HG02759 (cell line): ENCODE results near the gene PRTN3.

Source experiments
- ATAC-seq: cut with Tn5 transposase; IDR thresholded peaks from one replicate; pipeline ENCODE4 v1.9.1; 2021; ENCODE audit warnings: mild to moderate bottlenecking, moderate library complexity; ENCODE audit not compliant: unreplicated experiment

The PRTN3 gene

GRCh38 chr19:803099-803561 is 37.7 kb upstream of the PRTN3 start:
- no peak for ATAC-seq

- ATAC-seq = no peak
These were observed 36.9 kb upstream of the PRTN3 start for GRCh38 chr19:803686-804418.

- ATAC-seq = no peak
These were observed 36.2 kb upstream of the PRTN3 start for GRCh38 chr19:804419-805165.

GRCh38 chr19:805166-805551 is 35.6 kb upstream of the PRTN3 start:
- no peak for ATAC-seq

DNA sequence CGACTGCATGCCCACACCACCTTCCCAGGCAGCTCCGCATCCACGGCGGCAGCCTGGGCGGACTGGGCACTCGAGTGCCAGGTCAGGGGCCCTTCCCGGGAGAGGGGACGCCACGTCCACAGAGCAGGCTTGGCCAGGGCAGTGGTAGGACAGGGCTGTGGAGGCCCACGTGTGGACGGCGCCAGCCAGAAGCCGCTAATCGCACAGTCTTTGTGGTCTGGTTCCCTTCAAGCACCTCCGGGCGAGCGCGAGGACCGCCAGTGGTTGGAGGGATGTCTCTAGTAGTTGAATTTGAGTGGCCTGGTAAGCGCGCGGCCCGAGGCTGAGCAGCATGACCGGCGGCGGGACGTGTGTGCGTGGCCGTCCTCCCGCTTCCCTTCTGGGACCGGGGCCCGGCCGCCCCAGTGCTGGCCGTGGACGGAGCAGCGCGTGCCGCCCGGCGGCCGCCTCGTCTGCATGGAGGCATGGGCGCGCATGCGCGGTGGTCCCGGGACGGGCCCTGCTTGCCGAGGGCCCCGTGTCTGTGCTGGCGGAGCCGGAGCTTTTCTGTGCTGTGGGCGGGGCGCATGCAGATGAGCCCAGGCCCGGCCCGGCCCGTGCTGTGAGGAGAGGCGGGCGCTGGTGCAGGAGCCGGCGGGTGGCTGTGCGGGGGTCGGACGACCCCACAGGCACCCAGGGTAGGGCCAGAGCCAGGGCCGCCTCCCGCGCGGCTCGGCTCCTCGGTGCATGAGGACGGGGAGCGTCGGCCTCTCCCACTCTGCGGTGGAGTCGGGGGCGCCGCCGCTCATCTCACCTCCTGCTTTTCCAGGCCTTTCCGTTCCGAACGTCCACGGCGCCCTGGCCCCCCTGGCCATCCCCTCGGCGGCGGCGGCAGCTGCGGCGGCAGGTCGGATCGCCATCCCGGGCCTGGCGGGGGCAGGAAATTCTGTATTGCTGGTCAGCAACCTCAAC is 34.9 kb upstream of the PRTN3 start:
- ATAC-seq = no peak

- ATAC-seq = no peak
These were observed 33.9 kb upstream of the PRTN3 start for GRCh38 chr19:806815-807421.

GRCh38 chr19:807627-808422 is 33.0 kb upstream of the PRTN3 start:
- ATAC-seq = no peak

DNA sequence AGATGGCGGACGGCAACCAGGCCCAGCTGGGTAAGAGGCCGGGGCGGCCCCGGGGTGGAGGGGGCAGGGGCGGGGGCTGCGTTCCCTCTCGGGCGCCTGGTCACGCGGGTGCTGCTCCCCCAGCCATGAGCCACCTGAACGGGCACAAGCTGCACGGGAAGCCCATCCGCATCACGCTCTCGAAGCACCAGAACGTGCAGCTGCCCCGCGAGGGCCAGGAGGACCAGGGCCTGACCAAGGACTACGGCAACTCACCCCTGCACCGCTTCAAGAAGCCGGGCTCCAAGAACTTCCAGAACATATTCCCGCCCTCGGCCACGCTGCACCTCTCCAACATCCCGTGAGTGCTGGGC is 32.4 kb upstream of the PRTN3 start:
- no peak for ATAC-seq

- no peak for ATAC-seq
These were observed 30.5 kb upstream of the PRTN3 start for GRCh38 chr19:810077-810855.

DNA sequence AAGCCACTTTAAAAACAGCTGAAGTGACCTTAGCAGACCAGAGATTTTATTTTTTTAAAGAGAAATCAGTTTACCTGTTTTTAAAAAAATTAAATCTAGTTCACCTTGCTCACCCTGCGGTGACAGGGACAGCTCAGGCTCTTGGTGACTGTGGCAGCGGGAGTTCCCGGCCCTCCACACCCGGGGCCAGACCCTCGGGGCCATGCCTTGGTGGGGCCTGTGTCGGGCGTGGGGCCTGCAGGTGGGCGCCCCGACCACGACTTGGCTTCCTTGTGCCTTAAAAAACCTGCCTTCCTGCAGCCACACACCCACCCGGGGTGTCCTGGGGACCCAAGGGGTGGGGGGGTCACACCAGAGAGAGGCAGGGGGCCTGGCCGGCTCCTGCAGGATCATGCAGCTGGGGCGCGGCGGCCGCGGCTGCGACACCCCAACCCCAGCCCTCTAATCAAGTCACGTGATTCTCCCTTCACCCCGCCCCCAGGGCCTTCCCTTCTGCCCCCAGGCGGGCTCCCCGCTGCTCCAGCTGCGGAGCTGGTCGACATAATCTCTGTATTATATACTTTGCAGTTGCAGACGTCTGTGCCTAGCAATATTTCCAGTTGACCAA is 29.8 kb upstream of the PRTN3 start:
- no peak for ATAC-seq

DNA sequence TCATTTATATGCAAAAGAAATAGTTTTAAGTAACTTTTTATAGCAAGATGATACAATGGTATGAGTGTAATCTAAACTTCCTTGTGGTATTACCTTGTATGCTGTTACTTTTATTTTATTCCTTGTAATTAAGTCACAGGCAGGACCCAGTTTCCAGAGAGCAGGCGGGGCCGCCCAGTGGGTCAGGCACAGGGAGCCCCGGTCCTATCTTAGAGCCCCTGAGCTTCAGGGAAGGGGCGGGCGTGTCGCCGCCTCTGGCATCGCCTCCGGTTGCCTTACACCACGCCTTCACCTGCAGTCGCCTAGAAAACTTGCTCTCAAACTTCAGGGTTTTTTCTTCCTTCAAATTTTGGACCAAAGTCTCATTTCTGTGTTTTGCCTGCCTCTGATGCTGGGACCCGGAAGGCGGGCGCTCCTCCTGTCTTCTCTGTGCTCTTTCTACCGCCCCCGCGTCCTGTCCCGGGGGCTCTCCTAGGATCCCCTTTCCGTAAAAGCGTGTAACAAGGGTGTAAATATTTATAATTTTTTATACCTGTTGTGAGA is 29.2 kb upstream of the PRTN3 start:
- no peak for ATAC-seq

DNA sequence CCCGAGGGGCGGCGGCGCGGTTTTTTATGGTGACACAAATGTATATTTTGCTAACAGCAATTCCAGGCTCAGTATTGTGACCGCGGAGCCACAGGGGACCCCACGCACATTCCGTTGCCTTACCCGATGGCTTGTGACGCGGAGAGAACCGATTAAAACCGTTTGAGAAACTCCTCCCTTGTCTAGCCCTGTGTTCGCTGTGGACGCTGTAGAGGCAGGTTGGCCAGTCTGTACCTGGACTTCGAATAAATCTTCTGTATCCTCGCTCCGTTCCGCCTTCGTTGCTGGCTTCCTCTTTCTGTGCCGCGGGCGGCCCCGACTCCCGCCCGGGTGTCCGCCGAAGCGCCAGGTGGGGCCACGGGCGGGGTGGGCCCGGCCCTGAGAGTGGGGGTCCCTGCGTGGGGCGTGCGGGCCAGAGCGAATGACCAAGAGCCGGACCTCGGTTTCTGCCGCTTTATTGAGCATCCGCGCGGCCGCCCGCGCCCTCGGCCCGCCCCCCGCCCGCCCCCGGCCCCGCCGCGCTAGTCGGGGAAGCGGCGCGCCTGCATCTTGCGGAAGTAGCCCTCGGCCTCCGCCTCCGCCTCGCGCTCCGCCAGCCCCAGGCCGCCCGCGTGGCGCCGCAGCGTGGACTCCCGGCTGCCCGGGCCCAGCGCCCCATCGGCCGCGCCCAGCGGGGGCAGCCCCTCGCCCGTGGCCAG is 28.6 kb upstream of the PRTN3 start:
- no peak for ATAC-seq

DNA sequence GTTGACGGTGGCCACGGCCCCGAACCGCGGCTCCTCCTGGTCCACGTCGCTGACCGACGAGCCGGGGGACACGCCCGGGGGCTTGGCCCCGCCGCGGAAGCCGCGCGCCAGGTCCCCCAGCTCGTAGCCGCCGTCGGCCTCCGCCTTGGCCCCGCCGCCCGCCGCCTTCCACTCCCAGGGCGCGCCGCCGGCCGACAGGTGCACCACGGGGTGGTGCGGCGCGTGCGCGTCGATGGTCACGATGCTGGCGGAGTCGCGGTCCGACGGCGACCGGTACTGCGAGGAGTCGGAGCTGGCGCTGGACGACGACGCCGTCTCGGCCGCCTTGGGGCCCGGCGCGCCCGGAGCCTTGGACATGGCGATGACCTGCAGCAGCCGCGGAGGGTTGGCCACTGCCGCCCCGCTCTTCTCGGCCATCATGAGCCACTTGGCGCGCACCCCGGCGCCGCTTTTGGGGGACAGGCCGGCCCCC is 28.0 kb upstream of the PRTN3 start:
- ATAC-seq = no peak

- ATAC-seq = no peak
These were observed 27.3 kb upstream of the PRTN3 start for GRCh38 chr19:813219-814151.

DNA sequence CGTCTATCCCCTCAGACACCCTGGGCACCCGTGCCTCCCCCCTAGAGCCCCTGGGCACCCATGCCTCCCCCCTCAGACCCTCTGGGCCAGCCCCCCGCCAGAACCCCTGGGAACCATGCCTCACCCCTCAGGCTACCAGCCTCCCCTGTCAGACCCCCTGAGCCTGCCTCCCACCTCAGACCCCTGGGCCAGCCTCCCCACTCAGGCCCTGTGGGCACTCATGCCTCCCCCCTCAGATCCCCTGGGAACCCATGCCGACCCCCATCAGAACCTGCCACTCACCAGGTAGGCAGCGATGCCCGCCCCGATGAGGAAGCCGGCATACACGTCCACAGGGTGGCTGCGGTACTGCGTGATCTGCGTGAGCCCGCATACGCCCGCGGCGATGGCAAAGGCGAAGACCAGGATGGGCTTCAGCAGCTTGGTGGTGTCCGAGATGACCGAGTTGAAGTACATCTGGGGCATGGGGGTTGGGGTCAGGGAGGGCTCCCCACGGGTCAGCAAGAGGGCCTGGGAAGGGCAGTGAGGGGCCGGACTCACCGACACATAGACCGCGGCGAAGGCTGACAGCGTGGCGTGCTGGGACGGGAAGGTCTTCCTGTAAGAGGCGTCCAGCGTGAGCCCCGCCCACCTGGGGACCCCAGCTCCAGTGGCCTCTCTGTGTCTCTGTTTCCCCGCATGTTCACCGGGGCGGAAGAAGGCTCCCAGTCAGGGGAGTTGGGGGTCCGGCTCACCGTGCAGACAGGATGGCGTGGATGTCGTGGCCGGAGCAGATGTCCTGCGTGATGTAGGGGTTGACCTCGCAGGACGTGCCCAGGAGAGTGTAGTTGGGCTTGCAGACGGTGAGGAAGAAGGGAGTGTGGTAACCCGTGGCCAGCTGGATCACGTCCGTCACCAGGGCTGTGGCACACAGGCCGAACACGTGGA is 26.4 kb upstream of the PRTN3 start:
- ATAC-seq = no peak
